GM12801 (cell line): ENCODE measurements around the gene KLF14.

Source experiments
- CTCF ChIP-seq: IDR thresholded peaks from one replicate; pipeline ENCODE4 v1.5.1; 2011; ENCODE audit warnings: control low read depth; ENCODE audit not compliant: insufficient read length; ENCODE audit errors: extremely low read depth

Gene KLF14

DNA sequence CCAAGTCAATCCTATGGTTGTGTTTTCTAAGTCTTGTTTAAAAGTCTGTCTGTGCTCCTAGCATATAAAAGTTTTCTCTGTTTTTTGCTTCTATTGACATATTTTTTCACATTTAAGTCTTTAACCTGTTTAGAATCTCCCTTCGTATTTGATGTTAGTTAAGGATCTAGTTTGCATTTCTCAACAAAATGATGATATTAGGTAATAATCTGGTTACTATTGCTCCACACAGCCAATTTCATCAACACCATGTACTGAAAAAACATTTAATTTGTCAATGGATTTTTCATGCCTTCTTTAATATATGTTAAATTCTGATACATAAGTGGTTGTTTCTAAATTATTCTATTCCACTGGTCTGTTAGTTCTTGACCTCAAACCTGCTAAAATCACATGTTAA lies 30.2 kb downstream of the KLF14 start:
- TF ChIP-seq CTCF: no peak

- no peak for TF ChIP-seq CTCF
These were observed 32.4 kb downstream of the KLF14 start for GRCh38 chr7:130701650-130702049.

GRCh38 chr7:130700760-130701159 lies 33.2 kb downstream of the KLF14 start:
- no peak for TF ChIP-seq CTCF

DNA sequence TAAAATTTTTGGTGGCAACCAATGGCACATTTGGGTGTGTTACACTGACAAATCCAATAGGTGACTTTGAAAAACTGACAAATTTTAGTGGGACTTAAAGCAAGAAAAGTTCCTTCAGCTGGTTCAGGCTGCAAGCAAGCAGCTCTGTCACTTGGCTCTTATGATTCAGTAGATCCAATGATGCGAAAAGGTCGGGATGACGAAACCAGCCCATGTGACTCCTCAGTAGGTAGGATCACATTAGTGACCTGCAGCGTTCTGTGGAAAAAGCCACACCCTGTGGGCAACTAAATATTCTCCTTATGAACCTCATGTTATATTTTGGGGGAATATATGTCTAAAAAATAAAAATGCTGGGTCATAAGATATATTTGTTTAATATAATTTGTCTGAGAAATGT lies 34.3 kb downstream of the KLF14 start:
- TF ChIP-seq CTCF: no peak

DNA sequence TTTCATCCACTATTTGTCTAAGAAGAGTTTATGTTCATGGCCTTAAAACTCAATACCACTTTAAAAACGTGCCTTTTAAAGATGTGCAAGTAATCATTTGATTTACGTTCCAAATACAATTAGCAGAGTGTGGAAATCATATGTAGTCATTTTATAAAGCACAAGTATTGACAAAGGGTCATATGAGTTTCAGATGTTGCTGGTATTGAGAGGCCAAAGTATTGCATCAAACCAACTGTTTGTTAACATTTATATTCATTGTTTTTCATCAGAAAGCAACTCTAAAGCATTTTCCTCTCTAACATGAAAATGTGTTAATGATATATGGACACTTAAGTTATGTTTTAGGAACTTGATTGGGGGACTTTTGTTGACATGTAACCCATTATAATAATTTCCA lies 36.2 kb downstream of the KLF14 start:
- no peak for TF ChIP-seq CTCF

- TF ChIP-seq CTCF: no peak
These were observed 38.2 kb downstream of the KLF14 start for GRCh38 chr7:130695840-130696239.

DNA sequence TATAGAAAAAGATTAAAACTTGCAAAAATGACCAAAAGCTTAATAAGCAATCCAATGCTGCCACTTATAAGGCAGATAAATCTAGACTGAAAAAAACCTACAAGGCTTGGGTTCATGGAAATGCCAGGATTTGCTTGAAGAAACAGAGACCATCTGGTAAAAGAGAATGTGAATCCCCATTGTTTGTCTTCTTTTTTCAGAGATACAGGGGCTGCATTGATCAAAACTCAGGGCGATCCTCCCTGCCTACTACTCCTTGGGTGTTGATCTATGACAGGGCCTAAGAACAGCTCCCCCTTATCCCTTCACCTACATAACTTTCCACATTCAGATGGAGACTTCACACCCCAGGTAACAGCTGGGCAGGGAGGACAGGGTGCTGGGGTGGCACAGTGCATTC lies 44.3 kb downstream of the KLF14 start:
- no peak for TF ChIP-seq CTCF

- TF ChIP-seq CTCF: no peak
These were observed 51.0 kb downstream of the KLF14 start for GRCh38 chr7:130683026-130683425.
